WTC11 (cell line): ENCODE results near the gene CYP2R1. TPM values are rescaled to one million over a fixed set of nuclear protein-coding genes. Genes with fewer than 3 reads are reported as not detected.
"Not testable (repeated sequence)": the region's sequence is repeated elsewhere in the genome, so short reads cannot be mapped to it uniquely, and the experiment has no call there.

Experiments
- ATAC-seq: fragments of 200-7000 bp; cut with Tn5 transposase; 2 replicates; pipeline ENCODE4 v1.10.0; 2021; ENCODE audit warnings: mild to moderate bottlenecking, moderate library complexity
- CTCF ChIA-PET: fragments of 300-600 bp; sonication (Branson Sonifier 250); formaldehyde crosslinking; loops from one replicate; lab custom pipeline; 2021; ENCODE audit warnings: antibody characterized with exemption; lab: Charles Lee
- POLR2A ChIA-PET: fragments of 350-600 bp; sonication (Branson Sonifier 250); formaldehyde crosslinking; loops from one replicate; lab custom pipeline; 2021; ENCODE audit warnings: antibody characterized with exemption; lab: Charles Lee
- DNase-seq: peaks from one replicate; pipeline ENCODE4 v3.0.0; 2021; ENCODE audit warnings: low spot score
- H3K27ac Mint-ChIP-seq: 2 replicates; pipeline ENCODE4 v1.8.0; 2021; ENCODE audit warnings: mixed read lengths
- H3K27me3 Mint-ChIP-seq: 2 replicates; pipeline ENCODE4 v1.8.0; 2021; ENCODE audit warnings: low read depth, mild to moderate bottlenecking, moderate library complexity, mixed read lengths
- H3K36me3 Mint-ChIP-seq: 2 replicates; pipeline ENCODE4 v1.8.0; 2021; ENCODE audit warnings: mixed read lengths
- H3K4me1 Mint-ChIP-seq: 2 replicates; pipeline ENCODE4 v1.8.0; 2022; ENCODE audit warnings: mixed read lengths
- H3K4me3 Mint-ChIP-seq: 2 replicates; pipeline ENCODE4 v1.8.0; 2021; ENCODE audit warnings: mild to moderate bottlenecking, moderate library complexity, mixed read lengths
- H3K9me3 Mint-ChIP-seq: 2 replicates; pipeline ENCODE4 v1.8.0; 2021; ENCODE audit warnings: mixed read lengths
- ATF1 ChIP-seq: sonication (generic); formaldehyde crosslinking; IDR thresholded peaks from 2 replicates; pipeline ENCODE4 v1.8.1; 2023; ENCODE audit warnings: mild to moderate bottlenecking, moderate library complexity, missing genetic modification reagents
- CBFB ChIP-seq: sonication (generic); formaldehyde crosslinking; IDR thresholded peaks from 2 replicates; pipeline ENCODE4 v1.8.1; 2022; ENCODE audit warnings: mild to moderate bottlenecking, low read depth, missing genetic modification reagents
- CREM ChIP-seq: sonication (generic); formaldehyde crosslinking; IDR thresholded peaks from 2 replicates; pipeline ENCODE4 v1.8.1; 2022; ENCODE audit warnings: mild to moderate bottlenecking, missing genetic modification reagents, moderate library complexity
- KAT7 ChIP-seq: sonication (generic); formaldehyde crosslinking; IDR thresholded peaks from 2 replicates; pipeline ENCODE4 v1.8.1; 2023; ENCODE audit warnings: missing genetic modification reagents, mild to moderate bottlenecking, borderline replicate concordance
- RORB ChIP-seq: fragments of 250-450 bp; sonication (Bioruptor Pico); IDR thresholded peaks from 2 replicates; pipeline ENCODE4 v1.9.0; 2021; ENCODE audit warnings: mild to moderate bottlenecking
- ZNF263 ChIP-seq: sonication (generic); formaldehyde crosslinking; IDR thresholded peaks from 2 replicates; pipeline ENCODE4 v1.8.1; 2022; ENCODE audit warnings: low read depth, mild to moderate bottlenecking, moderate library complexity, missing genetic modification reagents
- ZNF396 ChIP-seq: fragments of 250-450 bp; sonication (Bioruptor Pico); IDR thresholded peaks from 2 replicates; pipeline ENCODE4 v1.8.0; 2021; ENCODE audit warnings: mild to moderate bottlenecking, moderate library complexity, borderline replicate concordance
- total RNA-seq: library from RNA; stranded (reverse); gene quantifications from 3 replicates; pipeline ENCODE4 v1.2.3, GENCODE V29; 2021
- TF ChIP-seq, protein P1 (sequence below): sonication (generic); formaldehyde crosslinking; IDR thresholded peaks from 2 replicates; pipeline ENCODE4 v1.8.0; 2023; ENCODE audit warnings: mild to moderate bottlenecking, missing genetic modification reagents
- TF ChIP-seq, protein P2 (sequence below): sonication (generic); formaldehyde crosslinking; IDR thresholded peaks from 2 replicates; pipeline ENCODE4 v1.8.1; 2023; ENCODE audit warnings: mild to moderate bottlenecking, missing genetic modification reagents
- TF ChIP-seq, protein P3 (sequence below): sonication (generic); formaldehyde crosslinking; IDR thresholded peaks from 2 replicates; pipeline ENCODE4 v1.8.1; 2023; ENCODE audit warnings: mild to moderate bottlenecking, moderate library complexity, missing genetic modification reagents
- TF ChIP-seq, protein P4 (sequence below): sonication (generic); formaldehyde crosslinking; IDR thresholded peaks from 2 replicates; pipeline ENCODE4 v1.8.1; 2022; ENCODE audit warnings: missing genetic modification reagents, borderline replicate concordance
- TF ChIP-seq, protein P5 (sequence below): sonication (generic); formaldehyde crosslinking; IDR thresholded peaks from 2 replicates; pipeline ENCODE4 v1.8.0; 2022; ENCODE audit warnings: mild to moderate bottlenecking, missing genetic modification reagents
- TF ChIP-seq, protein P6 (sequence below): sonication (generic); formaldehyde crosslinking; IDR thresholded peaks from 2 replicates; pipeline ENCODE4 v1.8.1; 2022; ENCODE audit warnings: low read depth, missing genetic modification reagents, borderline replicate concordance

CYP2R1 gene
- total RNA-seq, 1 experiment from 2014 or later: 14.9 TPM

DNA sequence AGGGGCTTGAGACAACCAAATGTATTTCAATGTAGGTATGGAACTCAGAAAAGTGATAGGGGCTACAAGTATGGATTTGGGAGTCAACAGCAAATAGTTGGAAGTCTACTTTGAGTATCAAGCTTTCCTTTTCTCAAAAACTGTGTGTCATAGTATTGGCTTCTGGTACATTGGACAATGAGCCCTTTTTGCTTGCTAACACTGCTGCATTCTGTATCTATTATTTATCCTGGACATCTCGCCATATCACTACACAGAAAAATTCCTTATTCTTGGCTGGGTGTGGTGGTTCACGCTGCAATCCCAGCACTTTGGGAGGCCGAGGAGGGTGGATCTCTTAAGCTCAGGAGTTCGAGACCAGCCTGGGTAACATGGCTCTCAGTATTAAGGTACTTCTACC is 18.4 kb downstream of the CYP2R1 start (continued):
- no peak for TF ChIP-seq ZNF263 (CRISPR knock-in tag)

DNA sequence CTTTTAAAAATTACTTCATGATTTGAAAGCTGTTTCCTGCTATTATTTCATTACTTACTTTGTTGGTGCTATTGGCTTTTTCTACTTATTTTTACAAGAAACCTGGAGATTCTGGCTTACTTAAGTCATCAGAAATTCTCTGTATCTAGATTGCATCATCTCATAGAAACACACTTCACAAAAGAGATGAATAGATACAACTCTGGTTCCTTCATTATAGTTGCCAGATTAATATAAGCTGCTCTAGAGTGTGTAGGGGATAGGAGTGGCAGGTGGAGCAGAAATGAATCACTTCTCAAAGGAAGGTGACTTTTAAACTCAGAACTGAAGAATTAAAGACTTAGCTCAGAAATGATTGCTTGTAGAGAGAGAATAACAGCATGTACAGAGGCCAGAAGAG is 20.0 kb downstream of the CYP2R1 start:
- H3K9me3 Mint-ChIP-seq: no peaks in the 10 kb centered on the region
- H3K4me1 Mint-ChIP-seq: no peaks in the 10 kb centered on the region
- H3K36me3 Mint-ChIP-seq: no peaks in the 10 kb centered on the region
- H3K27me3 Mint-ChIP-seq: no peaks in the 10 kb centered on the region; the same call in 1 of the 2 replicates
- no peak for DNase-seq
- no peak for ATAC-seq
- no peak overlapping the region for H3K27ac Mint-ChIP-seq
- TF ChIP-seq CREM (CRISPR knock-in tag): no peak
- TF ChIP-seq, protein P1, sequence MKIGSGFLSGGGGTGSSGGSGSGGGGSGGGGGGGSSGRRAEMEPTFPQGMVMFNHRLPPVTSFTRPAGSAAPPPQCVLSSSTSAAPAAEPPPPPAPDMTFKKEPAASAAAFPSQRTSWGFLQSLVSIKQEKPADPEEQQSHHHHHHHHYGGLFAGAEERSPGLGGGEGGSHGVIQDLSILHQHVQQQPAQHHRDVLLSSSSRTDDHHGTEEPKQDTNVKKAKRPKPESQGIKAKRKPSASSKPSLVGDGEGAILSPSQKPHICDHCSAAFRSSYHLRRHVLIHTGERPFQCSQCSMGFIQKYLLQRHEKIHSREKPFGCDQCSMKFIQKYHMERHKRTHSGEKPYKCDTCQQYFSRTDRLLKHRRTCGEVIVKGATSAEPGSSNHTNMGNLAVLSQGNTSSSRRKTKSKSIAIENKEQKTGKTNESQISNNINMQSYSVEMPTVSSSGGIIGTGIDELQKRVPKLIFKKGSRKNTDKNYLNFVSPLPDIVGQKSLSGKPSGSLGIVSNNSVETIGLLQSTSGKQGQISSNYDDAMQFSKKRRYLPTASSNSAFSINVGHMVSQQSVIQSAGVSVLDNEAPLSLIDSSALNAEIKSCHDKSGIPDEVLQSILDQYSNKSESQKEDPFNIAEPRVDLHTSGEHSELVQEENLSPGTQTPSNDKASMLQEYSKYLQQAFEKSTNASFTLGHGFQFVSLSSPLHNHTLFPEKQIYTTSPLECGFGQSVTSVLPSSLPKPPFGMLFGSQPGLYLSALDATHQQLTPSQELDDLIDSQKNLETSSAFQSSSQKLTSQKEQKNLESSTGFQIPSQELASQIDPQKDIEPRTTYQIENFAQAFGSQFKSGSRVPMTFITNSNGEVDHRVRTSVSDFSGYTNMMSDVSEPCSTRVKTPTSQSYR: no peak
- TF ChIP-seq ZNF263 (CRISPR knock-in tag): no peak
- no peak for TF ChIP-seq KAT7 (CRISPR knock-in tag)
- TF ChIP-seq, protein P2, sequence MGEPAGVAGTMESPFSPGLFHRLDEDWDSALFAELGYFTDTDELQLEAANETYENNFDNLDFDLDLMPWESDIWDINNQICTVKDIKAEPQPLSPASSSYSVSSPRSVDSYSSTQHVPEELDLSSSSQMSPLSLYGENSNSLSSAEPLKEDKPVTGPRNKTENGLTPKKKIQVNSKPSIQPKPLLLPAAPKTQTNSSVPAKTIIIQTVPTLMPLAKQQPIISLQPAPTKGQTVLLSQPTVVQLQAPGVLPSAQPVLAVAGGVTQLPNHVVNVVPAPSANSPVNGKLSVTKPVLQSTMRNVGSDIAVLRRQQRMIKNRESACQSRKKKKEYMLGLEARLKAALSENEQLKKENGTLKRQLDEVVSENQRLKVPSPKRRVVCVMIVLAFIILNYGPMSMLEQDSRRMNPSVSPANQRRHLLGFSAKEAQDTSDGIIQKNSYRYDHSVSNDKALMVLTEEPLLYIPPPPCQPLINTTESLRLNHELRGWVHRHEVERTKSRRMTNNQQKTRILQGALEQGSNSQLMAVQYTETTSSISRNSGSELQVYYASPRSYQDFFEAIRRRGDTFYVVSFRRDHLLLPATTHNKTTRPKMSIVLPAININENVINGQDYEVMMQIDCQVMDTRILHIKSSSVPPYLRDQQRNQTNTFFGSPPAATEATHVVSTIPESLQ (CRISPR knock-in tag): no peak
- TF ChIP-seq, protein P3, sequence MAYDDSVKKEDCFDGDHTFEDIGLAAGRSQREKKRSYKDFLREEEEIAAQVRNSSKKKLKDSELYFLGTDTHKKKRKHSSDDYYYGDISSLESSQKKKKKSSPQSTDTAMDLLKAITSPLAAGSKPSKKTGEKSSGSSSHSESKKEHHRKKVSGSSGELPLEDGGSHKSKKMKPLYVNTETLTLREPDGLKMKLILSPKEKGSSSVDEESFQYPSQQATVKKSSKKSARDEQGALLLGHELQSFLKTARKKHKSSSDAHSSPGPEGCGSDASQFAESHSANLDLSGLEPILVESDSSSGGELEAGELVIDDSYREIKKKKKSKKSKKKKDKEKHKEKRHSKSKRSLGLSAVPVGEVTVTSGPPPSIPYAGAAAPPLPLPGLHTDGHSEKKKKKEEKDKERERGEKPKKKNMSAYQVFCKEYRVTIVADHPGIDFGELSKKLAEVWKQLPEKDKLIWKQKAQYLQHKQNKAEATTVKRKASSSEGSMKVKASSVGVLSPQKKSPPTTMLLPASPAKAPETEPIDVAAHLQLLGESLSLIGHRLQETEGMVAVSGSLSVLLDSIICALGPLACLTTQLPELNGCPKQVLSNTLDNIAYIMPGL (CRISPR knock-in tag): no peak
- TF ChIP-seq ZNF396 (CRISPR knock-in tag): no peak
- TF ChIP-seq, protein P4, sequence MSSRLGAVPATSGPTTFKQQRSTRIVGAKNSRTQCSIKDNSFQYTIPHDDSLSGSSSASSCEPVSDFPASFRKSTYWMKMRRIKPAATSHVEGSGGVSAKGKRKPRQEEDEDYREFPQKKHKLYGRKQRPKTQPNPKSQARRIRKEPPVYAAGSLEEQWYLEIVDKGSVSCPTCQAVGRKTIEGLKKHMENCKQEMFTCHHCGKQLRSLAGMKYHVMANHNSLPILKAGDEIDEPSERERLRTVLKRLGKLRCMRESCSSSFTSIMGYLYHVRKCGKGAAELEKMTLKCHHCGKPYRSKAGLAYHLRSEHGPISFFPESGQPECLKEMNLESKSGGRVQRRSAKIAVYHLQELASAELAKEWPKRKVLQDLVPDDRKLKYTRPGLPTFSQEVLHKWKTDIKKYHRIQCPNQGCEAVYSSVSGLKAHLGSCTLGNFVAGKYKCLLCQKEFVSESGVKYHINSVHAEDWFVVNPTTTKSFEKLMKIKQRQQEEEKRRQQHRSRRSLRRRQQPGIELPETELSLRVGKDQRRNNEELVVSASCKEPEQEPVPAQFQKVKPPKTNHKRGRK: no peak
- TF ChIP-seq, protein P5, sequence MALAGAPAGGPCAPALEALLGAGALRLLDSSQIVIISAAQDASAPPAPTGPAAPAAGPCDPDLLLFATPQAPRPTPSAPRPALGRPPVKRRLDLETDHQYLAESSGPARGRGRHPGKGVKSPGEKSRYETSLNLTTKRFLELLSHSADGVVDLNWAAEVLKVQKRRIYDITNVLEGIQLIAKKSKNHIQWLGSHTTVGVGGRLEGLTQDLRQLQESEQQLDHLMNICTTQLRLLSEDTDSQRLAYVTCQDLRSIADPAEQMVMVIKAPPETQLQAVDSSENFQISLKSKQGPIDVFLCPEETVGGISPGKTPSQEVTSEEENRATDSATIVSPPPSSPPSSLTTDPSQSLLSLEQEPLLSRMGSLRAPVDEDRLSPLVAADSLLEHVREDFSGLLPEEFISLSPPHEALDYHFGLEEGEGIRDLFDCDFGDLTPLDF (CRISPR knock-in tag): no peak
- TF ChIP-seq, protein P6, sequence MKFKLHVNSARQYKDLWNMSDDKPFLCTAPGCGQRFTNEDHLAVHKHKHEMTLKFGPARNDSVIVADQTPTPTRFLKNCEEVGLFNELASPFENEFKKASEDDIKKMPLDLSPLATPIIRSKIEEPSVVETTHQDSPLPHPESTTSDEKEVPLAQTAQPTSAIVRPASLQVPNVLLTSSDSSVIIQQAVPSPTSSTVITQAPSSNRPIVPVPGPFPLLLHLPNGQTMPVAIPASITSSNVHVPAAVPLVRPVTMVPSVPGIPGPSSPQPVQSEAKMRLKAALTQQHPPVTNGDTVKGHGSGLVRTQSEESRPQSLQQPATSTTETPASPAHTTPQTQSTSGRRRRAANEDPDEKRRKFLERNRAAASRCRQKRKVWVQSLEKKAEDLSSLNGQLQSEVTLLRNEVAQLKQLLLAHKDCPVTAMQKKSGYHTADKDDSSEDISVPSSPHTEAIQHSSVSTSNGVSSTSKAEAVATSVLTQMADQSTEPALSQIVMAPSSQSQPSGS (CRISPR knock-in tag): no peak
- TF ChIP-seq RORB: no peak
- no peak for TF ChIP-seq ATF1 (CRISPR knock-in tag)
- no peak for TF ChIP-seq CBFB
- ChIA-PET POLR2A (no interaction called here), CTCF (no interaction called here)
- H3K4me3 Mint-ChIP-seq: no peak overlapping the region

DNA sequence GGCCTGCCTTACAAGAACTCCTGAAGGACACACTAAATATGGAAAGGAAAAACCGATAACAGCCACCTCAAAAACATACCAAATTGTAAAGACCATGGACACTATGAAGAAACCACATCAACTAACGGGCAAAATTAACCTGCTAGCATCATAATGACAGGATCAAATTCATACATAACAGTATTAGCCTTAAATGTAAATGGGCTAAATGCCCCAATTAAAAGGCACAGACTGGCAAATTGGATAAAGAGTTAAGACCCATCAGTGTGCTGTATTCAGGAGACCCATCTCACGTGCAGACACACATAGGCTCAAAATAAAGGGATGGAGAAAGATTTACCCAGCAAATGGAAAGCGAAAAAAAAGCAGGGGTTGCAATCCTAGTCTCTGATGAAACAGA is 28.3 kb downstream of the CYP2R1 start:
- H3K9me3 Mint-ChIP-seq, ATAC-seq, DNase-seq, H3K4me1 Mint-ChIP-seq, H3K4me3 Mint-ChIP-seq, POLR2A ChIA-PET, H3K27ac Mint-ChIP-seq, H3K36me3 Mint-ChIP-seq, H3K27me3 Mint-ChIP-seq: not testable (repeated sequence)
- CTCF ChIA-PET: interaction anchor here (1.3 kb wide), 1 partner anchor 44 kb away, joined by 3 read pairs; no protein-coding TSS in a partner anchor
